ENCODE measurements around the gene SEMA3E.
"Not testable (repeated sequence)": the region's sequence is repeated elsewhere in the genome, so short reads cannot be mapped to it uniquely, and the experiment has no call there.

Gene SEMA3E

DNA sequence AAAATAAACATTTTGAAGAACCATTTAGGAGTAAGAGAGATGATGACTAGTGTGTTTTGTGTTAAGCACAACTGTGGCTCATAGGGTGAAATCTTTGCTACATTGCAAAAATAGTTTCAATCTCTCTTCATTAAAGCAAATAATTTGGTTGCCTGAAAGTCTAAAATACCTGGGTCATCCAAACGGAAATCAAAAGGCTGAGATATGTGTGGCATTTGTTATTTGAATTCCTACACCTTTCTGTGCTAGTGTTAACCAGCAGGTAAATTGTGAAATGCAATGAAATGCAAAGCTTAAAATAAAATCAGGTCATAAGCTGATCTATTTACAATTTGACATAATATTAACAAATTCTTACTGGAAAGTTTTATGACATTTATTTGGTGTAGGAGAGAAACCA, 40.9 kb upstream of the SEMA3E start:
- no peaks in the 10 kb centered on the region for H3K27me3 ChIP-seq (ENCODE audit: insufficient read depth, insufficient read length)
- no peak overlapping the region for H3K4me3 ChIP-seq (ENCODE audit: insufficient read length, low read depth)
- no peaks in the 10 kb centered on the region for H3K36me3 ChIP-seq (ENCODE audit: insufficient read depth, insufficient read length, low read length)
- no peak for DNase-seq (ENCODE audit: low read depth, low spot score)
- no peak for TF ChIP-seq ZNF274 (IDR thresholded peaks at IDR 0.05; ENCODE audit: low read depth, low read length)
- no peak for TF ChIP-seq YY1 (IDR thresholded peaks at IDR 0.05; ENCODE audit: insufficient read depth, insufficient read length)
- TF ChIP-seq SUZ12 (IDR thresholded peaks at IDR 0.05; ENCODE audit: extremely low read depth, insufficient read depth, insufficient read length) = no peak
- H3K9me3 ChIP-seq (ENCODE audit: insufficient read depth, low read length) = peaks cover 10% of the 10 kb centered on the region; the same call in 1 of the 2 replicates
- no peak overlapping the region for H3K9ac ChIP-seq (ENCODE audit: insufficient read length, low read depth)
- peaks cover 1% of the 10 kb centered on the region for H3K4me1 ChIP-seq (ENCODE audit: insufficient read depth, insufficient read length)

DNA sequence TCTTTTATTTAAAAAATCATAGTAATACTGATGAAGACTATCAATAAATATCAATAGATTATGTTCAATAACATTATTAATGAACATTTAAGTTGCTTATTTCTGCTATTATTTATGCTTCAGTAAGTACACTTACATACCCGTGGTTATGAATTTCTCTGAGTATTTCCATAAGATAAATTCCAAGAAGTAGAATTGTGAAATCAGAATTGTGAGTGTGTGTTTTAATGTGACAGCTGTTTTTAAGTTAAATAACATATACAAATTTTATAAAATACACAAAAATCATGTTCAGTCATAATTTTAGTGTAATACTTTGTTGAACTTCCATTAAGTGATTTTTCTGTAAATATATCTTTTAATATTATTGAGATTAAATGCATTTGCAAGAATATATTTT, 37.5 kb upstream of the SEMA3E start:
- Histone ChIP-seq H3K4me3 (ENCODE audit: insufficient read length, low read depth) (no peak overlapping the region), H3K4me1 (ENCODE audit: insufficient read depth, insufficient read length) (peaks cover 1% of the 10 kb centered on the region), H3K36me3 (ENCODE audit: insufficient read depth, insufficient read length, low read length) (no peaks in the 10 kb centered on the region), H3K27me3 (ENCODE audit: insufficient read depth, insufficient read length) (no peaks in the 10 kb centered on the region), H3K9ac (ENCODE audit: insufficient read length, low read depth) (no peak overlapping the region), H3K9me3 (ENCODE audit: insufficient read depth, low read length) (no peaks in the 10 kb centered on the region)
- no peak for DNase-seq (ENCODE audit: low read depth, low spot score)
- TF ChIP-seq SUZ12 (IDR thresholded peaks at IDR 0.05; ENCODE audit: extremely low read depth, insufficient read depth, insufficient read length) (no peak), YY1 (IDR thresholded peaks at IDR 0.05; ENCODE audit: insufficient read depth, insufficient read length) (no peak), ZNF274 (IDR thresholded peaks at IDR 0.05; ENCODE audit: low read depth, low read length) (no peak)

DNA sequence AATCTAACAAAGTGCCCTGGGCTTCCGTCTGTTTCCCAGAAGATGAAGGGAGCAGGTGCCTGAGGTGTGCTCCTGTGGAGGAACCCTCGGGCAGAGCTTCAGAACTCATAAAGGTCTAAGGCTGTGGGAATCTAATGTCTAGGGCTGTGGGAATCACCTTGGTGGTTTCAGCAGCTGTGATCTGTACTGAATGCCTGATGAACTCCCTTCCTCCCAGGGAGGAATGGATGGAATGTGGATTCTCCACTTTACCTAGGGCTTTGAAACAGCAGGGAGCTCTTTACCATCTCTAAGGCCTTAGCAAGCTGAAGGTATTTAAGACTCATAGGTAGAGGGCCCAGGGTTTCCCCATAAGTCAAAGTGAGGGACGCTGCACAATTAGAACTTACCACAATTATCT, 36.0 kb upstream of the SEMA3E start:
- TF ChIP-seq YY1 (IDR thresholded peaks at IDR 0.05; ENCODE audit: insufficient read depth, insufficient read length) = no peak
- no peak for TF ChIP-seq ZNF274 (IDR thresholded peaks at IDR 0.05; ENCODE audit: low read depth, low read length)
- no peak for TF ChIP-seq SUZ12 (IDR thresholded peaks at IDR 0.05; ENCODE audit: extremely low read depth, insufficient read depth, insufficient read length)

DNA sequence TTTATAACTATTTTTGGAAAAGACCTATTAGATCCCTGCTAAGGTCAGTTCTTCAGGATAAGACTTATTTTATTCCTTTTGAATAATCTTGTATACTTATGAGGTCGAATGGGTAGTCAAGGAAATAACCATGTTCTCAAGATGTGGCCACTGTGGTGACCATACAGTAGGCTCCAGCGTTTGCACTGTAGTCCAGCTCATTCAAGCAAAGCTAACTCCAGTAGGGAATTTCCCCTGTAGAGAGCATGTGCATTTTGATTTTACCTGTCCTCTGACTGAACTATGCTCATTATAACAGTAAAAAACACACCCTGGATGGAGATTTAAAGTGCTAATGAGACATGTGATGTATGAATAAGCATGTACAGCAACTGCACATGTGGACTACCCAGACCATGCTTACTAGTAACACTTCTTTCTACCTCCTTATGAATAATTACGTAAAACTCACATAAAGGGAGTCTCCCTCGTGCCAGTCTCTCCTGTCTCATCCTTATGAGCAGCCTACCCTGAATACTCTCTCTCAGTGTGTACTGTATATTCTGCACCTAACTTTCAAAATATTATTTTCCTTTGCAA, 32.4 kb upstream of the SEMA3E start:
- H3K9me3 ChIP-seq (ENCODE audit: insufficient read depth, low read length) = no peaks in the 10 kb centered on the region
- no peak for TF ChIP-seq SUZ12 (IDR thresholded peaks at IDR 0.05; ENCODE audit: extremely low read depth, insufficient read depth, insufficient read length)
- no peak for TF ChIP-seq YY1 (IDR thresholded peaks at IDR 0.05; ENCODE audit: insufficient read depth, insufficient read length)
- TF ChIP-seq ZNF274 (IDR thresholded peaks at IDR 0.05; ENCODE audit: low read depth, low read length) = no peak

More for the DNA sequence above, 36.0 kb upstream of the SEMA3E start:
- H3K9ac ChIP-seq (ENCODE audit: insufficient read length, low read depth) = no peak overlapping the region
- peak; percentile 90 for DNase-seq (ENCODE audit: low read depth, low spot score)
- no peaks in the 10 kb centered on the region for H3K4me1 ChIP-seq (ENCODE audit: insufficient read depth, insufficient read length)
- H3K9me3 ChIP-seq (ENCODE audit: insufficient read depth, low read length) = no peaks in the 10 kb centered on the region
- no peaks in the 10 kb centered on the region for H3K27me3 ChIP-seq (ENCODE audit: insufficient read depth, insufficient read length)
- H3K36me3 ChIP-seq (ENCODE audit: insufficient read depth, insufficient read length, low read length) = no peaks in the 10 kb centered on the region
- no peak overlapping the region for H3K4me3 ChIP-seq (ENCODE audit: insufficient read length, low read depth)

DNA sequence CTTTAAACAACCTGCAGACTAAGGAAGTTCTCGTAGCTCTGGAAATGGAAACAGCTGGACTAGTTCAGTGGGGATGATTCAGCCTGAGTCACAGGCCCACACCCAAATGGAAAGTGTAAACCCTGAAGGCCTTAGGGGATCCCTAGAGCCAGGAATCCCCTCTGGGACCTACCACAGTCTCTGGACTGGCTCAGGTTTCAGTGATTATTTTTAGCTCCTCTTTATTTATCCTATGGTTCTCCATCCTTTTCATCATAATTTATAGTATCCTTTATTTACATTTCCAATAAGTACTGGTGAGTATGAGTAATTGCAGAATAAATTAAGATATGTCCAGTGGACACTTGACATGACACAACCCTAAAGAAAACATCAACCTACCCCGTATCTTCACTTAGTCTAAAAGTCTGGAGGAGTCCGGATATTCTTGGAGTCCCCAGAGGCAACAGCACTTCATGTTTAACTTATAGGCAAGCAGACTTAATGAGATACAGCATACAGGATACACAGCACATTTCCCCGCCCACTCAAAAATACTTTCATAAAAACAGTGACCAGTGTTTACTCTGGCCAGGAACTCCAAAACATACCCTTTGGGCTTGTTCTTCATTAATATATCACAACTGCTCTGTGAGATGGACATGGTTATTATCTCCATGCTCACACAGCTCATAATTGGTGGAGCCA, 28.4 kb upstream of the SEMA3E start:
- Histone ChIP-seq H3K4me1 (ENCODE audit: insufficient read depth, insufficient read length) (no peaks in the 10 kb centered on the region), H3K4me3 (ENCODE audit: insufficient read length, low read depth) (no peak overlapping the region), H3K36me3 (ENCODE audit: insufficient read depth, insufficient read length, low read length) (no peaks in the 10 kb centered on the region), H3K9ac (ENCODE audit: insufficient read length, low read depth) (no peak overlapping the region), H3K9me3 (ENCODE audit: insufficient read depth, low read length) (no peaks in the 10 kb centered on the region; the same call in 1 of the 2 replicates), H3K27me3 (ENCODE audit: insufficient read depth, insufficient read length) (no peaks in the 10 kb centered on the region)
- no peak for TF ChIP-seq YY1 (IDR thresholded peaks at IDR 0.05; ENCODE audit: insufficient read depth, insufficient read length)
- TF ChIP-seq ZNF274 (IDR thresholded peaks at IDR 0.05; ENCODE audit: low read depth, low read length) = no peak
- no peak for TF ChIP-seq SUZ12 (IDR thresholded peaks at IDR 0.05; ENCODE audit: extremely low read depth, insufficient read depth, insufficient read length)
- no peak for DNase-seq (ENCODE audit: low read depth, low spot score)

More for the DNA sequence above, 32.4 kb upstream of the SEMA3E start:
- DNase-seq (ENCODE audit: low read depth, low spot score) = no peak
- Histone ChIP-seq H3K36me3 (ENCODE audit: insufficient read depth, insufficient read length, low read length) (no peaks in the 10 kb centered on the region), H3K9ac (ENCODE audit: insufficient read length, low read depth) (no peak overlapping the region), H3K4me1 (ENCODE audit: insufficient read depth, insufficient read length) (no peaks in the 10 kb centered on the region), H3K27me3 (ENCODE audit: insufficient read depth, insufficient read length) (no peaks in the 10 kb centered on the region), H3K4me3 (ENCODE audit: insufficient read length, low read depth) (no peak overlapping the region)

DNA sequence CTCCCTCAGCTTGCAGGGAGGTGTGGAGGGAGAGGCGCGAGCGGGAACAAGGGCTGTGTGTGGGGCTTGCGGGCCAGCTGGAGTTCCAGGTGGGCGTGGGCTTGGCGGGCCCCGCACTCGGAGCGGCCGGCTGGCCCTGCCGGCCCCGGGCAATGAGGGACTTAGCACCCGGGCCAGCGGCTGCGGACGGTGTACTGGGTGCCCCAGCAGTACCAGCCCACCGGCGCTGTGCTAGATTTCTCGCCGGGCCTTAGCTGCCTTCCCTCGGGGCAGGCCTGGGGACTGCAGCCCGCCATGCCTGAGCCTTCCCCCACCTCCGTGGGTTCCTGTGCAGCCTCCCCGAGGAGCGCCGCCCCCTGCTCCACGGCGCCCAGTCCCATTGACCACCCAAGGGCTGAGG, 24.4 kb upstream of the SEMA3E start:
- DNase-seq (ENCODE audit: low read depth, low spot score); H3K36me3 ChIP-seq (ENCODE audit: insufficient read depth, insufficient read length, low read length); H3K4me3 ChIP-seq (ENCODE audit: insufficient read length, low read depth); H3K9me3 ChIP-seq (ENCODE audit: insufficient read depth, low read length); H3K4me1 ChIP-seq (ENCODE audit: insufficient read depth, insufficient read length); H3K27me3 ChIP-seq (ENCODE audit: insufficient read depth, insufficient read length); H3K9ac ChIP-seq (ENCODE audit: insufficient read length, low read depth): not testable (repeated sequence)

DNA sequence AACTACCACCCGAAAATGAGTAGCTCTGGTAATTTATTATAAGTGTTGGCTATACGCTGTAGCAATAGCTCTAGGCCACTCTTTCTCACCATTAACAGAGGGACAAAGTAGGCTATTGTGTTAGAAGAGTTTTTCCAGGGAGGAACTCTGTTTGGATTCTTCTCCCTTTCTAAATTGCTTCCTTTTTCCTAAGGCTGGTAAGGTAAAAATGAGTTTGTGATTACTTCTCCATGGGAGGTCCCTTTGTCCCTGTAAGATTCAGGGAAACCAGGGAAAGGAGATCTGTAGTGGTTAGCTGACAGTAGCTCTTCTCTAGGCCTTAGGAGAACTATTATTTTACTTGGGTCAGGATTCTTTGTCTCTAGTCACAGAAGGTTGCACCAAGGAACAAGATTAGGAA, 23.2 kb upstream of the SEMA3E start:
- Histone ChIP-seq H3K9me3 (ENCODE audit: insufficient read depth, low read length) (no peaks in the 10 kb centered on the region; the same call in 1 of the 2 replicates), H3K4me1 (ENCODE audit: insufficient read depth, insufficient read length) (peaks cover 2% of the 10 kb centered on the region), H3K27me3 (ENCODE audit: insufficient read depth, insufficient read length) (no peaks in the 10 kb centered on the region), H3K36me3 (ENCODE audit: insufficient read depth, insufficient read length, low read length) (no peaks in the 10 kb centered on the region), H3K4me3 (ENCODE audit: insufficient read length, low read depth) (no peak overlapping the region), H3K9ac (ENCODE audit: insufficient read length, low read depth) (no peak overlapping the region)
- no peak for TF ChIP-seq ZNF274 (IDR thresholded peaks at IDR 0.05; ENCODE audit: low read depth, low read length)
- no peak for TF ChIP-seq YY1 (IDR thresholded peaks at IDR 0.05; ENCODE audit: insufficient read depth, insufficient read length)
- no peak for TF ChIP-seq SUZ12 (IDR thresholded peaks at IDR 0.05; ENCODE audit: extremely low read depth, insufficient read depth, insufficient read length)
- peak; percentile 86 for DNase-seq (ENCODE audit: low read depth, low spot score)
